ENCODE measurements around the gene QPCTL. TPM values are rescaled to one million over a fixed set of nuclear protein-coding genes. Genes with fewer than 3 reads are reported as not detected.

The QPCTL gene
- total and polyA plus RNA-seq, 9 of the 15 experiments (the other 6 are each of a cell fraction or from before 2014, with no cell fraction given): 0.99 to 31.3 (median 12.7) TPM

DNA sequence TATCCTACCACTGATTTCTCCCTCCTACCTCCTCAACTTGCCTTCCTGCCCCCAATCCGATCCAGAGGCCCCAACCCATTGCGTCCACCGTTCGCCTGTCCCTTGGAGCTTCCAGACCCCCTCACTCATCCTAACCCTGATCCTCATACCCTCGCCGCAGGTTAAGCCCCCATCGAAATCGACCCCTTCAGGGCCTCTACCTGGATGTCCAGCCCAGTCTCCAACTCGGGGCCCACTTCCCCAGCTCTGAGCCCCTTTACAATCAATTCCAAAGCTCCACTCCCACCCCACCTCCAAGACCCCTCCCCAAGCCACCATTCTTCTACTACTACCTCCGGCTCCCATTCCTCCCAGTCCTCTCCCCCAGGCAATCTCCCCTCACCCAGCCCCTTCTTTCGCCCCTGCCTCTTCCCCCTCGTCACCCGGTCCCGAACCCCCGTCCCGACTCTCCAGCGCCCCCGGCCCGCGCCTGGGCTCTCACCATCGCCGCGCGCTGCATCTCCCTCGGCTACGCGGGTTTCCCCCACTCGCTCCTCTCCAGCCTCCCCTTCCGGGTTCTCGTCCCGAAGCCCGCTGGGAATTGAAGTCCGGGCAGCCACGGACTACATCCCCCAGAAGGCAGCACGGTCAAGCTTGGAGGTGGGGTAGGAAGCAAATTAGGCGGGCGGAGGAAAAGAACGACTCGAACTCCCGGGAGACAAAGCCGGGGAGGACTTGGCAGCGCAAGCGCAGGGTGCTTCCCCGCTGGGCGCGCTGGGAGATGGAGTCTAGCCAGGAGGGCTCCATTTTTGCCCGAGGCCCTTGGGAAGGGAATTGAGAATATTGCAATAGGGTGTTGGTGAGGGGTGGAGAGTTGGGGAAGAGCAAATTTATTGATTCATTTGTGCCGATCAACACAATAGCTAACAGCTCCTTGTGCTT is 38.2 kb downstream of the QPCTL start, which contains the start of gene FBXO46 (continued):
- TF ChIP-seq TBL1XR1 (IDR thresholded peaks at IDR 0.05; ENCODE audit: low read length in 2 of 2) (no peak), BCL6 (CRISPR knock-in tag; IDR thresholded peaks at IDR 0.05) (no peak), NFIC (IDR thresholded peaks at IDR 0.05) (peak; percentile 63), FOXK2 (conservative IDR thresholded peaks at IDR 0.05 in 1 of 2, IDR thresholded peaks at IDR 0.05 in 1 of 2; ENCODE audit: low read depth in 2 of 2) (no peak), ZBTB17 (CRISPR knock-in tag; IDR thresholded peaks at IDR 0.05) (peak; percentile 97), SAFB2 (IDR thresholded peaks at IDR 0.05; ENCODE audit: borderline replicate concordance, low read depth, low read length, severe bottlenecking) (no peak), IFI16 (CRISPR knock-in tag; IDR thresholded peaks at IDR 0.05) (no peak), PURB (CRISPR knock-in tag; IDR thresholded peaks at IDR 0.05; ENCODE audit: low read depth) (no peak), ARHGAP35 (IDR thresholded peaks at IDR 0.05; ENCODE audit: partially characterized antibody) (no peak), RFX5 (IDR thresholded peaks at IDR 0.05; ENCODE audit: low read depth, low read length) (no peak), SIRT6 (IDR thresholded peaks at IDR 0.05; ENCODE audit: low read depth, low read length) (no peak), TGIF2 (CRISPR knock-in tag; IDR thresholded peaks at IDR 0.05) (no peak), KLF10 (CRISPR knock-in tag; IDR thresholded peaks at IDR 0.05) (no peak), TAF7 (tag; IDR thresholded peaks at IDR 0.05) (no peak), GTF2E2 (tag; IDR thresholded peaks at IDR 0.05) (no peak), SMC3 (conservative IDR thresholded peaks at IDR 0.05; ENCODE audit: insufficient read depth, low read depth, low read length) (no peak), HLTF (IDR thresholded peaks at IDR 0.05) (0 out of 2 replicates have a peak, but pooled peaks have one; percentile 66), ZNF436 (CRISPR knock-in tag; IDR thresholded peaks at IDR 0.05) (no peak), HDAC1 (IDR thresholded peaks at IDR 0.05) (peak in 1 of 2 experiments; percentile 88; a peak in 2 of 4 replicates), TAF15 (IDR thresholded peaks at IDR 0.05; ENCODE audit: low read depth, low read length) (no peak), ZNF75A (CRISPR knock-in tag; IDR thresholded peaks at IDR 0.05) (no peak), RNF2 (IDR thresholded peaks at IDR 0.05) (no peak), GATAD2A (IDR thresholded peaks at IDR 0.05) (no peak), CHD1 (IDR thresholded peaks at IDR 0.05; ENCODE audit: low read length) (no peak), ZNF584 (CRISPR knock-in tag; IDR thresholded peaks at IDR 0.05; ENCODE audit: low read depth) (no peak), ID3 (CRISPR knock-in tag; IDR thresholded peaks at IDR 0.05) (no peak), ID3 (tag; IDR thresholded peaks at IDR 0.05) (peak; percentile 47; the same call in 1 of the 2 replicates), THRAP3 (IDR thresholded peaks at IDR 0.05; ENCODE audit: borderline replicate concordance) (no peak), L3MBTL2 (IDR thresholded peaks at IDR 0.05) (peak; percentile 32; the same call in 1 of the 2 replicates), BDP1 (IDR thresholded peaks at IDR 0.05; ENCODE audit: insufficient read depth, insufficient read length) (no peak)
- TF ChIP-seq, protein P1, sequence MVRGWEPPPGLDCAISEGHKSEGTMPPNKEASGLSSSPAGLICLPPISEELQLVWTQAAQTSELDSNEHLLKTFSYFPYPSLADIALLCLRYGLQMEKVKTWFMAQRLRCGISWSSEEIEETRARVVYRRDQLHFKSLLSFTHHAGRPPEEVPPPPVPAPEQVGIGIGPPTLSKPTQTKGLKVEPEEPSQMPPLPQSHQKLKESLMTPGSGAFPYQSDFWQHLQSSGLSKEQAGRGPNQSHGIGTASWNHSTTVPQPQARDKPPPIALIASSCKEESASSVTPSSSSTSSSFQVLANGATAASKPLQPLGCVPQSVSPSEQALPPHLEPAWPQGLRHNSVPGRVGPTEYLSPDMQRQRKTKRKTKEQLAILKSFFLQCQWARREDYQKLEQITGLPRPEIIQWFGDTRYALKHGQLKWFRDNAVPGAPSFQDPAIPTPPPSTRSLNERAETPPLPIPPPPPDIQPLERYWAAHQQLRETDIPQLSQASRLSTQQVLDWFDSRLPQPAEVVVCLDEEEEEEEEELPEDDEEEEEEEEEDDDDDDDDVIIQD (CRISPR knock-in tag; IDR thresholded peaks at IDR 0.05): no peak

Measured in K562 (cell line).